Measurements from ENCODE around the gene PLEKHG3. TPM values are rescaled to one million over a fixed set of nuclear protein-coding genes. Genes with fewer than 3 reads are reported as not detected.

Gene PLEKHG3
- total RNA-seq, 8 experiments from 2014 or later: 5.7 to 14.1 (median 8.9) TPM

GRCh38 chr14:64777461-64777860 lies 73.2 kb downstream of the PLEKHG3 start:
- in situ Hi-C loops (cut with MboI; ENCODE audit: low pct_unique_long_range_greater_than_20kb in 2 of 9, low sequenced_read_pairs in 9 of 9, unreplicated experiment in 9 of 9): no loop called here
- no peak for ATAC-seq (replicated peaks in 6 of 8)
- 0 to 76% (median 61%) methylated on average over 1 to 3 of the region's 3 CpGs; no CpG with 5 or more reads in 2 of the 10 experiments for WGBS, 10 experiments
- no peak overlapping the region for H3K27ac ChIP-seq
- no peaks in the 10 kb centered on the region for H3K4me1 ChIP-seq (replicated peaks in 1 of 2)
- H3K4me3 ChIP-seq: no peak overlapping the region

GRCh38 chr14:64778104-64778754 lies 74.0 kb downstream of the PLEKHG3 start:
- H3K4me1 ChIP-seq (replicated peaks in 1 of 2): no peaks in the 10 kb centered on the region
- H3K27ac ChIP-seq: no peak overlapping the region
- H3K4me3 ChIP-seq: no peak overlapping the region
- in situ Hi-C loops (cut with MboI; ENCODE audit: low pct_unique_long_range_greater_than_20kb in 2 of 9, low sequenced_read_pairs in 9 of 9, unreplicated experiment in 9 of 9): no loop called here
- ATAC-seq (replicated peaks in 6 of 8): peak in 3 of 8 experiments; percentile 35 to 71 (median 42)
- WGBS, 10 experiments: 53 to 100% (median 76%) methylated on average over 1 to 5 of the region's 7 CpGs; no CpG with 5 or more reads in 2 of the 10 experiments

- in situ Hi-C loops (cut with MboI; ENCODE audit: low pct_unique_long_range_greater_than_20kb in 2 of 9, low sequenced_read_pairs in 9 of 9, unreplicated experiment in 9 of 9): no loop called here
- Histone ChIP-seq H3K4me3 (no peak overlapping the region), H3K4me1 (replicated peaks in 1 of 2) (no peaks in the 10 kb centered on the region), H3K27ac (no peak overlapping the region)
- ATAC-seq (replicated peaks in 6 of 8): no peak
- 71 to 97% (median 84%) methylated on average over 2 to 5 of the region's 7 CpGs; no CpG with 5 or more reads in 4 of the 10 experiments for WGBS, 10 experiments
Observed at GRCh38 chr14:64779472-64779871, 75.2 kb downstream of the PLEKHG3 start.

DNA sequence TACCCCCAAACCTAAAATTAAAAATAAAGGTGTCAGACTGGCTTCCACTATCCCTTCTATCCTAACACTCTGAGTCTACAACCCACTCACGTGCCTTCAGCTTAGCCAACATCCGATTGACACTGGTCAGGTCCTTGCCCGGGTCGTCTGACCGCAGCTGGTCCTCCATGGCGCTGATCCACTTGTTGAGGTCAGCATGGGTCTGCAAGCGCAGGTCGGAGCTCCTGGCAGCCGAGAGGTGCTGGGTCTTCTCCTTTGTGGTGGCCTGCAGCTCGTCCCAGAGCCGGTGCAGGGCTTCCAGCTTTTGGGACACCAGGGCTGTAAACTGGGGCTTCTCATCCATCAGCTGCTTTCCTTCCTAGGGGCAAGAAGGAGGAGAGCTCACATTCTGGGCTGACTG lies 78.0 kb downstream of the PLEKHG3 start:
- in situ Hi-C loops (cut with MboI; ENCODE audit: low pct_unique_long_range_greater_than_20kb in 2 of 9, low sequenced_read_pairs in 9 of 9, unreplicated experiment in 9 of 9): no loop called here
- WGBS, 10 experiments: 20 to 100% (median 73%) methylated on average over 1 to 6 of the region's 11 CpGs; no CpG with 5 or more reads in 3 of the 10 experiments
- ATAC-seq (replicated peaks in 6 of 8): no peak

DNA sequence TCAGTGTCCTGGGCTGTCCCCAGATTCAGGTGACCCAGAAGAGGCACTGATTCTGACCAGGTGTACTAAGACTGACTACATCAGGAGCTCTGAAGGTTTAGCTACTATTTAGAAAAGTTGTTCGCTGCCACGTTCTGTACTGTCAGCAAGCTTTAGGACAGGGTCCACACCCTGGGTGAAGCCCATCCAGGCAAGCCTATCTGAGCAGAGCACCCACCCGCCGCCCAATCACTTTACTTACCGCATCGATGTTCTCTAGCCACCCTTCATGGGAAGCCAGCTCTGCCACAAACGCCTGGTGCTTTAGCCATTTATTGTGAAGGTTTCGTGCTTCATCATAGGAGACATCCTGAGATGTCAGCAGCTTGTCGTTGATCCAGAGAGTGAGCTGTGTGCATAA lies 79.8 kb downstream of the PLEKHG3 start:
- Histone ChIP-seq H3K4me1 (replicated peaks in 1 of 2) (no peaks in the 10 kb centered on the region), H3K4me3 (no peak overlapping the region), H3K27ac (no peak overlapping the region)
- WGBS, 10 experiments: 70 to 100% (median 79%) methylated on average over 1 to 8 of the region's 9 CpGs; no CpG with 5 or more reads in 3 of the 10 experiments
- in situ Hi-C loops (cut with MboI; ENCODE audit: low pct_unique_long_range_greater_than_20kb in 2 of 9, low sequenced_read_pairs in 9 of 9, unreplicated experiment in 9 of 9): no loop called here
- no peak for ATAC-seq (replicated peaks in 6 of 8)

More for the DNA sequence above, 78.0 kb downstream of the PLEKHG3 start:
- no peak overlapping the region for H3K27ac ChIP-seq
- H3K4me3 ChIP-seq: no peak overlapping the region
- no peaks in the 10 kb centered on the region for H3K4me1 ChIP-seq (replicated peaks in 1 of 2)

DNA sequence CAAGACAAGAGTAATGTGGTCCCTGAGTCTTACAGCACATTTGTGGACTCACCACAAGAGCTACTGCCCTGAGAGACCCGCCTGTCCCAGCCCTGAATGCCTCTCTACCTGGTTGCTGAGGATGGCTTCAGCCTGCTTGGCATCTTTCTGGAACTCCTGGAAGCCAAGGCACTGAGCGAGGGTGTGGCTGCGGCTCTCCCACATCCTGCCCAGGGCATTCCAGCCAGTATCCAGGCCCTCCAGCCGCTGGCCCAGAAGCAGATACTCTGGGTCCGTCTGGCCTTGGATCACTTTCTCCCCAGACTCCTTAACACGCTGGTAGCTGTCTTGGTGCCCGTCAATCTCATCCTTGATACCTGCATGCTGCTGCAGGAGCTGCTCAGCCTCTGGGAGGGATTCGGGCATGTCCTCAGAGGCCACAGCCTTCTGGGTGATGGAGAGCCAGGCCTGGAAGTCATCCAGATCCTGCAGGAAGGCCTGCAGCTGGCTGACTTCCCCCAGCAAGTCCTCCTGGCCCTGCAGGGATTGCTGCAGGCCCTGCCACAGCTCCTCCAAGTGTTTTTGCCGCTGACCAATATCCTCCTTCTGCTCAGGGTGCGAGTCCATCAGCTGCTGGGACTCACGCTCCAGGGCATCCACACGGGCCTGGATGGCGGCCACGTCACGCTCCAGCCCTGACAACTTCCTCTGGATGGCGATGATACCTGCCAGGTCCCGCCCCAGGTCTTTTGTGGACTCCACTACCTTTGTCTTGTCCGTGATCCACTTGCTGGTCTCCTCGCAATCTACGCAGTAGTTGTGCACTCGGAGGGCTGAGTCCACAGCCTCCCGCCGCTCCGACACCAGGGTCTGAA lies 82.3 kb downstream of the PLEKHG3 start:
- Histone ChIP-seq H3K4me3 (no peak overlapping the region), H3K4me1 (replicated peaks in 1 of 2) (no peaks in the 10 kb centered on the region), H3K27ac (no peak overlapping the region)
- 50 to 98% (median 89%) methylated on average over 4 to 8 of the region's 24 CpGs; no CpG with 5 or more reads in 6 of the 10 experiments for WGBS, 10 experiments
- no peak for ATAC-seq (replicated peaks in 6 of 8)
- in situ Hi-C loops (cut with MboI; ENCODE audit: low pct_unique_long_range_greater_than_20kb in 2 of 9, low sequenced_read_pairs in 9 of 9, unreplicated experiment in 9 of 9): no loop called here

DNA sequence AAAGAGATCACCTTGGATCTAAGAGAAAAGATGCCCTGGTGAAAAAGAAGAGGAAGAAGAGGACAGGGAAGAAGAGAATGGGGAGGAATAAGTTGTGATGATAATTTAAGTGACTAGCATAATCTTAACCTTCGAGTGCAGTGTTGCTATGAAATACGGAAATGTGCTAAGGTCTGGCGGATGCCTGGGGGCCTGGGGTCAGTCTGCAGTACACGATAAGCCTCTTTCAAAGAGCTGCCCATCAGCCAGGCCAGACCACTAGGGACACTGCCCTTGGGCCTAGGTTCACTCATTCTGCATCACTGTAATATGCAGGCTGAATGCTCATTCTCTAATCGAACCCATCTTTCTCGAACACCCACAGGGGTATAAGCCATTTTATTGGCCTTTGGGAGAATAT lies 83.4 kb downstream of the PLEKHG3 start:
- in situ Hi-C loops (cut with MboI; ENCODE audit: low pct_unique_long_range_greater_than_20kb in 2 of 9, low sequenced_read_pairs in 9 of 9, unreplicated experiment in 9 of 9): no loop called here
- H3K4me1 ChIP-seq (replicated peaks in 1 of 2): no peaks in the 10 kb centered on the region
- H3K27ac ChIP-seq: no peak overlapping the region
- WGBS, 10 experiments: 74 to 100% (median 86%) methylated on average over 1 to 6 of the region's 6 CpGs; no CpG with 5 or more reads in 1 of the 10 experiments
- no peak overlapping the region for H3K4me3 ChIP-seq
- ATAC-seq (replicated peaks in 6 of 8): no peak

DNA sequence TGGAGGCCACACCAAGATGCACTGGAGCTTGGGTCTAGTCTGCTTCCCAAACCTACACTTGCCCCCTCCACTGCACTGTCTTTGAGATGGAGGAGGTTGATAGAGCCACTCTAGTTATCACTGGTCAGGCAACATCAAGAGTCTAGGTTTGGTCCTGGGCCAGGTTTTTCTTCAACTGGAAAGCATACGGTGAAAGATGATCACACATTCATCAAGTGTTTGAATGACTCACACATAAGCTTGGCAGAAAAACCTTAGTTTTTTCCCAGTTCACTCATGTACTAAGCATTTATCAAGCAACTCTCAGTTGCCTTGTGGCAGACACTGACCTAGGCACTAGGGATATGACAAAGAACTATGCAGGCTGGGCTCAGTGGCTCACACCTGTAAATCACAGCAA lies 84.5 kb downstream of the PLEKHG3 start:
- ATAC-seq (replicated peaks in 6 of 8): peak in 2 of 8 experiments; percentile 92 to 95

DNA sequence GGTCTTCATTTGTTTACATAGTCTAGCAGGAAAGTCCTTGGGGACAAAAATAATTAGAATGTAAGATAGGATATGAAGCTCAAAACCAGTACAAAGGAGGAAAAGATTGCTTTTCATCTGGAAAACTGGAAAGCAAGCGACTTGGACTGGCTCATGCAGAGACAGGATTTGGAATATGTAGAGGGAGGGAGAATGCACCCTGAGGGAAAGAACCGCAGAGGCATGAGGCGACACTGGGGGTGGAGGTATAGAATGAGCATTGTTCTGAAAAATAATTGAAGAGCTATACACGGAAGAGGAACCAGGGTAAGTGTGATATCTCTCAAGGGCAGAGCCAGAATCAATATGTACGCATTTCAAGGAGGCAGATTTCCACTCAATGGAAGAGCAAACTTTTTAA lies 85.5 kb downstream of the PLEKHG3 start:
- in situ Hi-C loops (cut with MboI; ENCODE audit: low pct_unique_long_range_greater_than_20kb in 2 of 9, low sequenced_read_pairs in 9 of 9, unreplicated experiment in 9 of 9): no loop called here
- Histone ChIP-seq H3K4me3 (no peak overlapping the region), H3K27ac (no peak overlapping the region), H3K4me1 (replicated peaks in 1 of 2) (no peaks in the 10 kb centered on the region)
- WGBS, 10 experiments: 34 to 88% (median 82%) methylated on average over 2 to 5 of the region's 5 CpGs; no CpG with 5 or more reads in 1 of the 10 experiments
- peak in 1 of 8 experiments; percentile 25 for ATAC-seq (replicated peaks in 6 of 8)

More for the DNA sequence above, 84.5 kb downstream of the PLEKHG3 start:
- Histone ChIP-seq H3K4me3 (no peak overlapping the region), H3K4me1 (replicated peaks in 1 of 2) (no peaks in the 10 kb centered on the region), H3K27ac (no peak overlapping the region)
- 14 to 100% (median 20%) methylated on average over 1 of the region's 1 CpG; no CpG with 5 or more reads in 7 of the 10 experiments for WGBS, 10 experiments
- in situ Hi-C loops (cut with MboI; ENCODE audit: low pct_unique_long_range_greater_than_20kb in 2 of 9, low sequenced_read_pairs in 9 of 9, unreplicated experiment in 9 of 9): no loop called here

DNA sequence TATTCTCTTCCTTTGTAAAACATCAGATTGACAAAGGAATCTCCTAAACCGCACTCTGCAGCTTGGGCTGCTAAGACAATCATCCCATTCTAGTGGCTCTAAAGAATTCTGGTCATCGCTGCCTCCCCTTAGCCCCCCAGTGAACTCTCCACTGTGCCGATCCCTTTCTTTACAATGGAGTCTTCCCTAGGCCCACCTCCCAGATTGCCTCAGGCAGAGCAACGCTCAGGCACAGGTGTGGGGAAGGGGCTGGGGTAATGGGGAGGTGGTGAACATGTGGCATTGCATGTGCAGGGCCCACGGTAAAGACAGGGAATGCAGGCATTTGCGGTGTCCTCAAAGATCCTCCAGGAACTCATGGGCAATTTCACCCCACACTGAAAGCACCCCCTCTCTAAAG lies 86.3 kb downstream of the PLEKHG3 start:
- in situ Hi-C loops (cut with MboI; ENCODE audit: low pct_unique_long_range_greater_than_20kb in 2 of 9, low sequenced_read_pairs in 9 of 9, unreplicated experiment in 9 of 9): no loop called here
- ATAC-seq (replicated peaks in 6 of 8): no peak
- Histone ChIP-seq H3K4me3 (no peak overlapping the region), H3K27ac (no peak overlapping the region), H3K4me1 (replicated peaks in 1 of 2) (no peaks in the 10 kb centered on the region)
- 40 to 100% (median 71%) methylated on average over 1 to 5 of the region's 6 CpGs; no CpG with 5 or more reads in 6 of the 10 experiments for WGBS, 10 experiments

GRCh38 chr14:64792231-64792630 lies 88.0 kb downstream of the PLEKHG3 start:
- no peak overlapping the region for H3K4me3 ChIP-seq
- ATAC-seq (replicated peaks in 6 of 8): no peak
- no peak overlapping the region for H3K27ac ChIP-seq
- in situ Hi-C loops (cut with MboI; ENCODE audit: low pct_unique_long_range_greater_than_20kb in 2 of 9, low sequenced_read_pairs in 9 of 9, unreplicated experiment in 9 of 9): no loop called here
- WGBS, 10 experiments: no CpG with 5 or more reads among the region's 4 CpGs
- no peaks in the 10 kb centered on the region for H3K4me1 ChIP-seq (replicated peaks in 1 of 2)

DNA sequence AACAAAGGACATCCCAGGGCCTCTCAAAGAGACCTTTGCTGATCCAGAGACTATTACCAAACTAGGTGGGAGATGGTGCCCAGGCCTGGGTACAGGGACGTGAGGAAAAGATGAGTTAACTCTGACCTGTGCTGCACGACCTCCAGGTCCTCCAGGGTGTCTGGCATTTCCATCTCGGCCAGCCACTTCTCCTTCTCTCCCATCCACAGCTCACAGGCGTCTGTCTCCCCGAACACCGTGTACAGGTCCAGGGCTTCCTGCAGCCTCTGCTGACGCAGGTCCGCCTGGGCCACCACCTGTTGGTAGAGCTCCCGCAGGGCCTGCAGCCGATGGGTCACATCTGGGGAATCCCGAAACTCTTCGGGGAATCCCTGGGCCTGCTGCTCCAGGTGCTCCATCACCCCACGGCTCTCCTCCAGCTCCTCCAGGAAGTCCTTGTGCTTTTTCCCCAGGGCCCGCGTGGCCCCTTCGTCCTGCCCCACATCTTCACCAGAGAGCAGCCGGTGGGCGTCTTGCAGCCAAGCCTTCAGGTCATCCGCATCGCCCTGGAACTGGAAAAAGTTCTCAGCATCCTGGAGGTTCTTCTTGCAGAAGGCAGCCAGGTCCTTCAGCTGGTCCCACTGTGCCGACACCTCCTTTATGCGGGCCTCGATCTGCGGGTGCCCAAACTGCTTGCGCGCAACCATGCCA lies 88.8 kb downstream of the PLEKHG3 start:
- in situ Hi-C loops (cut with MboI; ENCODE audit: low pct_unique_long_range_greater_than_20kb in 2 of 9, low sequenced_read_pairs in 9 of 9, unreplicated experiment in 9 of 9): no loop called here
- Histone ChIP-seq H3K27ac (no peak overlapping the region), H3K4me1 (replicated peaks in 1 of 2) (no peaks in the 10 kb centered on the region), H3K4me3 (no peak overlapping the region)
- WGBS, 10 experiments: 67 to 100% (median 90%) methylated on average over 1 to 6 of the region's 26 CpGs; no CpG with 5 or more reads in 5 of the 10 experiments
- ATAC-seq (replicated peaks in 6 of 8): no peak

DNA sequence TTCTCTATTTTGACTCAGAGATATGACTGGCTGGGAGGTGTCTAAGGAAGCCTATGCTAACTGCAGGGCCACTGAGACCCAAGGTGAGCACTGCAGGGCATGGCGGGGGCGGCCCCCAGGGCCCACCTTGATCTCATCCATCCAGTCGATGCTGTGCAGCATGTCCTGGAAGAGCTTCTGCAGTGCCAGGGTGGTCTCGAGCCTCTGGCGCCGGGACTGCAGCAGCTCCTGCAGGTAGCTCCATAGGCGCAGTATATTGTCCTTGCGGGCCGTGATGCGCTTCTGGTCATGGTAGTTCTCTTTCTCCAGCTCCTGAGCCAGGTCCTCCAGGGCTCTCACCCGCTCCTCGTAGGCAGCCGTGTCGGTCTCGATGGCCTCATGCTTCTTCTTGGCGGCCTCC lies 91.0 kb downstream of the PLEKHG3 start:
- Histone ChIP-seq H3K4me1 (replicated peaks in 1 of 2) (no peaks in the 10 kb centered on the region), H3K4me3 (no peak overlapping the region), H3K27ac (no peak overlapping the region)
- WGBS, 10 experiments: 82 to 100% (median 94%) methylated on average over 2 to 6 of the region's 16 CpGs; no CpG with 5 or more reads in 7 of the 10 experiments
- no peak for ATAC-seq (replicated peaks in 6 of 8)
- in situ Hi-C loops (cut with MboI; ENCODE audit: low pct_unique_long_range_greater_than_20kb in 2 of 9, low sequenced_read_pairs in 9 of 9, unreplicated experiment in 9 of 9): no loop called here

Measured in motor neuron (in vitro differentiated cells).